H9 (cell line): Measurements from ENCODE around the gene FBXL7. TPM values are rescaled to one million over a fixed set of nuclear protein-coding genes. Genes with fewer than 3 reads are reported as not detected.

Source experiments
- DNase-seq: peaks from one replicate; pipeline ENCODE4 v3.0.0-alpha.2; 2017
- H2AFZ ChIP-seq: one replicate; pipeline ENCODE4 v1.6.1; 2013; ENCODE audit warnings: mild to moderate bottlenecking, low read length, control low read depth, moderate library complexity
- H2AK5ac ChIP-seq: 2 replicates; pipeline ENCODE4 v1.6.1; 2013; ENCODE audit warnings: low read length, control low read depth, mixed read lengths; ENCODE audit not compliant: insufficient read length
- H2BK120ac ChIP-seq: one replicate; pipeline ENCODE4 v1.6.1; 2013; ENCODE audit warnings: low read depth, mild to moderate bottlenecking, low read length, control low read depth, inconsistent platforms; ENCODE audit not compliant: poor library complexity, severe bottlenecking
- H2BK12ac ChIP-seq: 2 replicates; pipeline ENCODE4 v1.6.1; 2013; ENCODE audit warnings: low read length, control low read depth, mixed read lengths, low read depth; ENCODE audit not compliant: insufficient read length
- H2BK15ac ChIP-seq: 2 replicates; pipeline ENCODE4 v1.6.1; 2013; ENCODE audit warnings: low read depth, low read length, control low read depth
- H2BK20ac ChIP-seq: one replicate; pipeline ENCODE4 v1.6.1; 2013; ENCODE audit warnings: low read depth, mild to moderate bottlenecking, low read length, control low read depth, inconsistent platforms; ENCODE audit not compliant: poor library complexity, severe bottlenecking
- H2BK5ac ChIP-seq: 2 replicates; pipeline ENCODE4 v1.6.1; 2013; ENCODE audit warnings: low read length, control low read depth, mixed read lengths; ENCODE audit not compliant: insufficient read length
- H3K14ac ChIP-seq: 2 replicates; pipeline ENCODE4 v1.6.1; 2013; ENCODE audit warnings: low read length, control low read depth; ENCODE audit not compliant: insufficient read depth
- H3K18ac ChIP-seq: 2 replicates; pipeline ENCODE4 v1.6.1; 2013; ENCODE audit warnings: low read depth, mild to moderate bottlenecking, mixed read lengths, low read length, control low read depth; ENCODE audit not compliant: insufficient read length
- H3K23ac ChIP-seq: 2 replicates; pipeline ENCODE4 v1.6.1; 2013; ENCODE audit warnings: low read length, control low read depth, mixed read lengths, low read depth; ENCODE audit not compliant: insufficient read length
- H3K23me2 ChIP-seq: 2 replicates; pipeline ENCODE4 v1.6.1; 2013; ENCODE audit warnings: low read depth, mild to moderate bottlenecking, mixed read lengths, low read length, control low read depth; ENCODE audit not compliant: insufficient read length, poor library complexity, severe bottlenecking
- H3K27ac ChIP-seq: 2 replicates; pipeline ENCODE4 v1.5.1; 2013; ENCODE audit warnings: low read length, control low read depth, mixed read lengths, low read depth; ENCODE audit not compliant: insufficient read length
- H3K27me3 ChIP-seq: 2 replicates; pipeline ENCODE4 v1.6.1; 2013; ENCODE audit warnings: low read length, control low read depth, inconsistent platforms; ENCODE audit not compliant: insufficient read depth
- H3K4ac ChIP-seq: 2 replicates; pipeline ENCODE4 v1.6.1; 2013; ENCODE audit warnings: low read depth, mild to moderate bottlenecking, control low read depth, inconsistent platforms, low read length, moderate library complexity
- H3K4me1 ChIP-seq: 2 replicates; pipeline ENCODE4 v1.6.1; 2013; ENCODE audit warnings: low read length, control low read depth, inconsistent platforms; ENCODE audit not compliant: insufficient read depth
- H3K4me2 ChIP-seq: 2 replicates; pipeline ENCODE4 v1.6.1; 2013; ENCODE audit warnings: low read length, control low read depth, mixed read lengths; ENCODE audit not compliant: insufficient read length, insufficient read depth
- H3K56ac ChIP-seq: 2 replicates; pipeline ENCODE4 v1.6.1; 2013; ENCODE audit warnings: low read depth, mild to moderate bottlenecking, mixed read lengths, low read length, control low read depth; ENCODE audit not compliant: insufficient read length
- H3K79me1 ChIP-seq: 2 replicates; pipeline ENCODE4 v1.6.1; 2013; ENCODE audit warnings: low read depth, mild to moderate bottlenecking, moderate library complexity, low read length, control low read depth, inconsistent platforms; ENCODE audit not compliant: insufficient read depth, poor library complexity, severe bottlenecking
- H3K79me2 ChIP-seq: 2 replicates; pipeline ENCODE4 v1.6.1; 2013; ENCODE audit warnings: low read length, control low read depth, inconsistent platforms; ENCODE audit not compliant: insufficient read depth
- H3K9ac ChIP-seq: 2 replicates; pipeline ENCODE4 v1.6.1; 2013; ENCODE audit warnings: low read length, control low read depth, mixed read lengths; ENCODE audit not compliant: insufficient read length; ENCODE audit errors: extremely low read depth
- H3K9me3 ChIP-seq: one replicate; pipeline ENCODE4 v1.6.1; 2013; ENCODE audit warnings: low read depth, low read length, inconsistent platforms; ENCODE audit not compliant: control insufficient read depth
- H3T11ph ChIP-seq: one replicate; pipeline ENCODE4 v1.6.1; 2013; ENCODE audit warnings: mild to moderate bottlenecking, low read length, control low read depth, inconsistent platforms
- H4K20me1 ChIP-seq: one replicate; pipeline ENCODE4 v1.6.1; 2013; ENCODE audit not compliant: control insufficient read depth, insufficient read length, insufficient read depth
- H4K5ac ChIP-seq: 2 replicates; pipeline ENCODE4 v1.6.1; 2013; ENCODE audit warnings: low read depth, mild to moderate bottlenecking, mixed read lengths, low read length, control low read depth; ENCODE audit not compliant: insufficient read length
- H4K8ac ChIP-seq: replicated peaks from 2 replicates; pipeline ENCODE4 v1.6.1; 2013; ENCODE audit warnings: low read length, control low read depth, mixed read lengths, low read depth; ENCODE audit not compliant: insufficient read length
- H4K91ac ChIP-seq: 2 replicates; pipeline ENCODE4 v1.6.1; 2013; ENCODE audit warnings: low read depth, mild to moderate bottlenecking, moderate library complexity, mixed read lengths, low read length, control low read depth; ENCODE audit not compliant: insufficient read length
- H3K27ac Mint-ChIP-seq, 3 experiments: 2 replicates in 2 of 3; 3 replicates in 1 of 3; pipeline ENCODE4 v1.8.0; 2020 to 2021; ENCODE audit warnings: mixed read lengths in 3 of 3, mild to moderate bottlenecking in 1 of 3, moderate library complexity in 1 of 3
- H3K27me3 Mint-ChIP-seq: 2 replicates; pipeline ENCODE4 v1.8.0; 2021; ENCODE audit warnings: low read depth, mild to moderate bottlenecking, moderate library complexity, mixed read lengths
- H3K36me3 Mint-ChIP-seq, 3 experiments: 2 replicates in 2 of 3; 3 replicates in 1 of 3; pipeline ENCODE4 v1.8.0; 2020 to 2021; ENCODE audit warnings: low read depth in 3 of 3, mixed read lengths in 3 of 3; ENCODE audit not compliant: insufficient read depth in 1 of 3
- H3K4me1 Mint-ChIP-seq, 2 experiments: 2 replicates each; pipeline ENCODE4 v1.8.0; 2020; ENCODE audit warnings: mixed read lengths in 2 of 2
- H3K4me3 Mint-ChIP-seq, 2 experiments: 2 replicates in 1 of 2; 3 replicates in 1 of 2; pipeline ENCODE4 v1.8.0; 2020 to 2021; ENCODE audit warnings: mild to moderate bottlenecking in 2 of 2, mixed read lengths in 2 of 2, moderate library complexity in 1 of 2
- H3K9me3 Mint-ChIP-seq, 2 experiments: 2 replicates in 1 of 2; 3 replicates in 1 of 2; pipeline ENCODE4 v1.8.0; 2020; ENCODE audit warnings: mild to moderate bottlenecking in 2 of 2, mixed read lengths in 2 of 2, moderate library complexity in 1 of 2
- CTCF ChIP-seq: fragments of 200-600 bp; sonication (generic); conservative IDR thresholded peaks from 3 replicates; pipeline ENCODE4 v1.8.0; 2021; ENCODE audit warnings: antibody characterized with exemption, mild to moderate bottlenecking
- WGBS: extraction: QIAGEN DNeasy Blood & Tissue Kit; methylation state at CpG from one replicate; pipeline ENCODE4 v1.1.7; 2013; ENCODE audit warnings: missing lambda C conversion rate, low lambda C conversion rate, mixed read lengths; ENCODE audit not compliant: insufficient read length; ENCODE audit errors: extremely low coverage; 5-methylcytosine and 5-hydroxymethylcytosine counted together
- total RNA-seq: library from RNA; stranded (reverse); gene quantifications from 2 replicates; pipeline ENCODE4 v1.2.1, GENCODE V29; 2021

The FBXL7 gene
- total RNA-seq, 1 experiment from 2014 or later = 14.6 TPM

- Histone ChIP-seq H3T11ph (no peak overlapping the region), H4K5ac (no peak overlapping the region), H3K4me2 (no peak overlapping the region), H3K27me3 (no peaks in the 10 kb centered on the region), H3K18ac (no peak overlapping the region), H2AK5ac (no peak overlapping the region), H3K27ac (no peak overlapping the region), H2BK5ac (no peak overlapping the region), H3K9me3 (no peaks in the 10 kb centered on the region), H3K4ac (no peak overlapping the region), H3K23ac (no peak overlapping the region), H3K14ac (no peak overlapping the region), H3K56ac (no peak overlapping the region), H2BK12ac (no peak overlapping the region), H2BK120ac (no peak overlapping the region), H4K91ac (no peak overlapping the region), H2AFZ (no peak overlapping the region), H2BK20ac (no peak overlapping the region), H3K4me1 (no peaks in the 10 kb centered on the region), H3K79me2 (no peaks in the 10 kb centered on the region), H4K20me1 (no peaks in the 10 kb centered on the region), H3K9ac (no peak overlapping the region), H2BK15ac (no peak overlapping the region), H3K79me1 (no peaks in the 10 kb centered on the region), H4K8ac (no peak overlapping the region), H3K23me2 (no peaks in the 10 kb centered on the region)
- TF ChIP-seq CTCF = no peak
- H3K36me3 Mint-ChIP-seq = peaks cover 0 to 4% (median 1%) of the 10 kb centered on the region in 3 experiments; a peak in 2 of 7 replicates
- no peaks in the 10 kb centered on the region for H3K4me1 Mint-ChIP-seq
- WGBS = no CpG with 5 or more reads among the region's 4 CpGs
- H3K27me3 Mint-ChIP-seq = no peaks in the 10 kb centered on the region
- H3K27ac Mint-ChIP-seq = no peak overlapping the region
- no peaks in the 10 kb centered on the region; a peak in 2 of 5 replicates for H3K9me3 Mint-ChIP-seq
- DNase-seq = no peak
- no peak overlapping the region for H3K4me3 Mint-ChIP-seq
Measured at GRCh38 chr5:15483351-15484097, 16.5 kb upstream of the FBXL7 start.
